Heart left ventricle (tissue), 16 donors: ENCODE data around the gene ZNF638. TPM values are rescaled to one million over a fixed set of nuclear protein-coding genes. Genes with fewer than 3 reads are reported as not detected.
A peak's percentile ranks its signal among the peaks of the same experiment; 100 is the strongest.

Experiments used
- ATAC-seq, 4 donors: fragments of 200-7000 bp; cut with Tn5 transposase; one replicate each; pipeline ENCODE4 v1.9.1; 2020 to 2022; ENCODE audit warnings: moderate library complexity in 4 of 4, mild to moderate bottlenecking in 3 of 4, moderate number of reproducible peaks in 1 of 4
- DNase-seq, 5 donors: peaks; one replicate each; pipeline ENCODE4 v3.0.0-alpha.2; 2020
- H3K27ac ChIP-seq, 12 donors: fragments of 200-600 bp; sonication (generic) in 4 of 12; one replicate each; pipeline versions ENCODE4 v1.5.0 to v1.8.0; 2016 to 2022; ENCODE audit warnings: mild to moderate bottlenecking in 2 of 12
- H3K27me3 ChIP-seq, 9 donors: fragments of 200-600 bp; sonication (generic) in 2 of 9; one replicate each; pipeline versions ENCODE4 v1.5.1 to v1.8.0; 2016 to 2022; ENCODE audit warnings: mild to moderate bottlenecking in 3 of 9
- H3K36me3 ChIP-seq, 9 donors: fragments of 200-600 bp; sonication (generic) in 2 of 9; one replicate each; pipeline versions ENCODE4 v1.5.0 to v1.8.0; 2018 to 2022; ENCODE audit warnings: mild to moderate bottlenecking in 2 of 9
- H3K4me1 ChIP-seq, 12 donors: fragments of 200-600 bp; sonication (generic) in 4 of 12; one replicate each; pipeline versions ENCODE4 v1.5.0 to v1.8.0; 2016 to 2022; ENCODE audit warnings: mild to moderate bottlenecking in 3 of 12
- H3K4me3 ChIP-seq, 12 donors: fragments of 200-600 bp; sonication (generic) in 4 of 12; one replicate each; pipeline versions ENCODE4 v1.5.0 to v1.8.0; 2017 to 2022; ENCODE audit warnings: mild to moderate bottlenecking in 9 of 12, moderate library complexity in 4 of 12
- H3K9me3 ChIP-seq, 12 donors: fragments of 200-600 bp; sonication (generic) in 4 of 12; one replicate each; pipeline versions ENCODE4 v1.5.0 to v1.8.0; 2016 to 2022; ENCODE audit warnings: mild to moderate bottlenecking in 1 of 12
- POLR2A ChIP-seq, 2 donors: fragments of 450-650 bp; IDR thresholded peaks; one replicate each; pipeline ENCODE4 v1.6.1; 2017; ENCODE audit warnings: antibody characterized with exemption in 2 of 2, mild to moderate bottlenecking in 2 of 2, moderate library complexity in 2 of 2
- WGBS, 4 donors: extraction: QIAGEN DNeasy Blood & Tissue Kit in 2 of 4; methylation state at CpG; one replicate each; pipeline versions ENCODE4 v1.1.5 to v1.1.7; 2013 to 2018; 5-methylcytosine and 5-hydroxymethylcytosine counted together
- intact Hi-C, 10 donors: fragments of 100-400 bp; cut with DNase I; formaldehyde crosslinking; loops; one replicate each; pipeline versions ENCODE4 v1.11.1 to v1.14.2; 2022
- polyA plus RNA-seq, 2 donors: library from polyadenylated mRNA; stranded (reverse); fragments of 200-250 nt; gene quantifications; one replicate each; pipeline ENCODE4 v1.2.3, GENCODE V29; 2013
- total RNA-seq, 9 donors: library from RNA; depleted of rRNA in 2 of 9; stranded (reverse); fragments of >200 nt in 2 of 9; fragmentation: NEBNext Ultra II Directional in 3 of 9; extraction: Animal tissue kit (Norgen Biotek cat#: 25700) in 3 of 9; gene quantifications; one replicate each; pipeline versions ENCODE4 v1.1.0 to v1.2.4, GENCODE V29; 2016 to 2023
- TF ChIP-seq, protein P1 (sequence below), 12 donors: fragments of 200-600 bp; sonication (generic) in 4 of 12; IDR thresholded peaks; one replicate each; pipeline versions ENCODE4 v1.5.0 to v1.8.0; 2018 to 2022; ENCODE audit warnings: antibody characterized with exemption in 12 of 12, mild to moderate bottlenecking in 5 of 12
- donor health status: ischemic (EF 13 %, LVEDD 7.1; RV severe dilation, severe dysfunction).
- donor health status: healthy with polysubstance abuse.
- donor health status: DM: no; HTN: yes; CAD: no.
- donor health status: DM: no; HTN: no; CAD: no.
- donor health status: ischemic (EF 25% LVEDD 6.9; RV normal size, moderate dysfunction).
- donor health status: ischemic (EF 25% LVEDD 5.7; RV mildly dilated, moderate dysfunction).
- donor health status: healthy.
- donor health status: DM: yes; HTN: yes; CAD: no.
- donor health status: ischemic (EF 35%, LVEDD 5.7; RV mildly dilated, moderate dysfunction).
- donor health status: nonischemic (EF 11% LVEDD 7.7; RV severe dilation, severe dysfunction).
- donor health status: DM: yes; HTN: yes; CAD: no.
- donor health status: PGD.
- donor health status: ischemic (EF 29% LVEDD 5.4; RV normal size, mild dysfunction).
- donor health status: nonischemic (EF 23%, LVEDD 6.1; RV moderate dilation, normal function).

Gene ZNF638
- total and polyA plus RNA-seq, 11 donors: 48.6 to 118 (median 84.1) TPM

DNA sequence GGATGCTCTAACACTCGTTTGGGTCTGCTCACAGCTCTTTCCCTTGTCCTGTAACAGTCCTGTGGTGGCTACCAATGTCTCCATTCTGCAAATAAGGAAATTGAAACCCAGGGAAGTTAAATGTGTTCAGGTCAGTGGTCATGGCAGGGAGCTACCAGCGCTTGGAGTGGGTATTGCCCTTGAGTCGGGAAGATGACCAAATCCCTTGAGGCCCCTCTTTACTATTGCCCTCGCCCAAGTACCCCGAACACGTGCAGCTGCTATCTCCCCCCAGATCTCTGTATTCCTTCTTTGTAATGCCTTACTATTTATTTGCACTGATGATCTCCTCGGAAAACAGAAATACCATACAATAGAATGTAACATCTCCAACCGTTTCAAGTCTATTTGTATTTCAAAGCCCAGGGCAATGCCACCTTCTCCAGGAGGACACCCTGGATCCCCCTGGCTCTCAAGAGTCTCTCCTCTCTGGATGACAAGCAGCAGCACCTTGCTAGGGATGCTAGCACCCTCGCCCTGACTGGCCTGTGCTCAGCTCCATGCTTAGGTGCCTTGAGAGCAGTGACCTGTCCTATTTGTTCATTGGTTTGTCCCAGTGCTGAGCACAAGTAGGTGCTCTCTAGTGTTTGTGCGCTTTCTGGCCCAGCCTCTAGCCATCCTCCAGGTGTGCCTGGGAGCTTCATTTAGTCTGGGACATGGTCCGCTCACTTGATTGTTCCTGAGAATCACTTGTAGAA is 136.9 kb downstream of the ZNF638 start:
- Histone ChIP-seq H3K36me3 (peaks cover 0 to 12% (median 4%) of the 10 kb centered on the region in 9 donors), H3K27ac (peak overlapping the region in 10 of 12 donors; percentile 50 to 91 (median 82)), H3K4me3 (peak overlapping the region in 6 of 12 donors; percentile 74 to 89 (median 84)), H3K27me3 (no peaks in the 10 kb centered on the region), H3K4me1 (peaks cover 7 to 54% (median 40%) of the 10 kb centered on the region in 12 donors), H3K9me3 (no peaks in the 10 kb centered on the region)
- no peak for DNase-seq
- WGBS, 4 donors: 65 to 82% (median 73%) methylated on average over 11 of the region's 11 CpGs
- no peak for TF ChIP-seq POLR2A (IDR thresholded peaks at IDR 0.05)
- TF ChIP-seq, protein P1, sequence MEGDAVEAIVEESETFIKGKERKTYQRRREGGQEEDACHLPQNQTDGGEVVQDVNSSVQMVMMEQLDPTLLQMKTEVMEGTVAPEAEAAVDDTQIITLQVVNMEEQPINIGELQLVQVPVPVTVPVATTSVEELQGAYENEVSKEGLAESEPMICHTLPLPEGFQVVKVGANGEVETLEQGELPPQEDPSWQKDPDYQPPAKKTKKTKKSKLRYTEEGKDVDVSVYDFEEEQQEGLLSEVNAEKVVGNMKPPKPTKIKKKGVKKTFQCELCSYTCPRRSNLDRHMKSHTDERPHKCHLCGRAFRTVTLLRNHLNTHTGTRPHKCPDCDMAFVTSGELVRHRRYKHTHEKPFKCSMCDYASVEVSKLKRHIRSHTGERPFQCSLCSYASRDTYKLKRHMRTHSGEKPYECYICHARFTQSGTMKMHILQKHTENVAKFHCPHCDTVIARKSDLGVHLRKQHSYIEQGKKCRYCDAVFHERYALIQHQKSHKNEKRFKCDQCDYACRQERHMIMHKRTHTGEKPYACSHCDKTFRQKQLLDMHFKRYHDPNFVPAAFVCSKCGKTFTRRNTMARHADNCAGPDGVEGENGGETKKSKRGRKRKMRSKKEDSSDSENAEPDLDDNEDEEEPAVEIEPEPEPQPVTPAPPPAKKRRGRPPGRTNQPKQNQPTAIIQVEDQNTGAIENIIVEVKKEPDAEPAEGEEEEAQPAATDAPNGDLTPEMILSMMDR (IDR thresholded peaks at IDR 0.05): no peak
- no peak for ATAC-seq
- intact Hi-C loops: loop anchor here in 2 of 10 donors (5.0 kb wide), 1 partner anchor 34 kb away; no protein-coding TSS in a partner anchor

DNA sequence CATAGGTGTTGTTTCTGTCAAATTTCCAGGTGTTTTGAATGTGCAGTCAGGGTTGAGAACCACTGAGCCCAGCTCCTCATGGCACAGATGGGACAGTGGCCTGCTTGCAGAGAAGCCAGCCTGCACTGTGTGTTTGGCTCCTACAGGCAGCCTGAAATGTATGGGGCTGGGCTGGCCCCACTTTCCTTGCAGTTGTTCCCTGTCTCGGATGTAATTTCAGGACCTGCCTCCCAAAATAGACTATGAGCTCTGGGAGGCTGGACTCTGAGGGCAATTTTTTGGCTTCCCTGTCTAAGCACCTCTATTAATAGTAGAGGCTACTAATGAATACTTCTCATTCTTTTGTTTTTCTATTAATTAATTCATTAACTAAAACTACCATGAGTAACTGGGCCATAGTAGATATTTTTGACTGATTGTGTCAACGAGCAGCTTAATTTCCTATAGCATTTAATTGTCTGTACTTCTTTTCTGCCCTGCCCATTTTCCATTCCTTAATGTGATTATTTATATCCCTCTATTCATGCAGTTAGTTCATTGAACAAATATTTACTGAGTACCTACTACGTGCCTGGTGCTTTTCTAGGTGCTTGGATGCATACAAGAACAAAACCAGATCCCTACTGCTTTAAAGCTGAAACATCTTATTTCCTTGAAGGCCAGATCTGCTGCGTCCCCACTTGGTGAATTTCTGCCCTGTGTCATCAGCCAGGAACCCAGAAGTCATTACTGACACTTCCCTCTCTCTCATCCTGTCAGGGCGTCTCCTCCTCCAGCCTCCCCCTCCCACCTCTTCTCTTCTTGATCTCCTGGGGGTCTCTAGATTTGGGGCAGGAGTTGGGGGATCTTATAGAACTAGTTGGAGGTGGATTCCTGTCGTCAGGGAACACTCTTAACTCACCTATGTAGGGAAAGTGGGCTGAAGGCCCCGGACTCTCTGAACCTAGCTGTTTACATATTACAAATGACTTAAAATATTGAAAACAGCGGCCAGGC is 138.1 kb downstream of the ZNF638 start:
- H3K27ac ChIP-seq: peak overlapping the region in 11 of 12 donors; percentile 38 to 91 (median 81)
- peaks cover 9 to 62% (median 40%) of the 10 kb centered on the region in 12 donors for H3K4me1 ChIP-seq
- intact Hi-C loops: loop anchor here in 2 of 10 donors (5.0 kb wide), 1 partner anchor 33 kb away; no protein-coding TSS in a partner anchor
- TF ChIP-seq POLR2A (IDR thresholded peaks at IDR 0.05): no peak
- TF ChIP-seq, protein P1 (IDR thresholded peaks at IDR 0.05): no peak
- H3K36me3 ChIP-seq: peaks cover 0 to 14% (median 4%) of the 10 kb centered on the region in 9 donors
- H3K4me3 ChIP-seq: peak overlapping the region in 4 of 12 donors; percentile 2 to 15 (median 5)
- DNase-seq (peak in 2 of 5 donors; percentile 47 to 49), ATAC-seq (peak; percentile 63 to 80 (median 71))
- H3K9me3 ChIP-seq: no peaks in the 10 kb centered on the region
- WGBS, 4 donors: 46 to 58% (median 52%) methylated on average over 8 of the region's 8 CpGs
- H3K27me3 ChIP-seq: no peaks in the 10 kb centered on the region

DNA sequence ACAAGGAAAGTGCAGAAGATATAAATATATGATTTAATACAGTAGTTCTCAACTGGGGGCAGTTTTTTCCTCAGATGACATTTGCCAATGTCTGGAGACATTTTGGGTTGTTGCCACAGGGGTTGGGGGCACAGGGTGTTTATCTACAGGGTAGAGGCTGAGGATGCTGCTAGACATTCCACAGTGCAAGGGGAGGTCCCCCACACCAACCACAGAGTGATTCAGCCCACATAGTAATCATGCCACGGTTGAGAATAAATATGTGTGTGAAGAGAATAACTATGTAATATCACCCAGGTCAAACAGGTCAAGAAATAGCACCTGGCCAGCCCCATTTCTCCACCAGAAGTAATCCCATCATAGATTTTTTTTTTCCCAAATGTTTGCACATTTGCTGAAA is 139.7 kb downstream of the ZNF638 start:
- H3K27me3 ChIP-seq: no peaks in the 10 kb centered on the region
- DNase-seq (no peak), ATAC-seq (no peak)
- H3K36me3 ChIP-seq: peaks cover 0 to 14% (median 4%) of the 10 kb centered on the region in 9 donors
- H3K4me1 ChIP-seq: peaks cover 9 to 70% (median 40%) of the 10 kb centered on the region in 12 donors
- H3K27ac ChIP-seq: peak overlapping the region in 1 of 12 donors; percentile 27
- TF ChIP-seq POLR2A (IDR thresholded peaks at IDR 0.05): no peak
- TF ChIP-seq, protein P1 (IDR thresholded peaks at IDR 0.05): no peak
- 60 to 70% (median 67%) methylated on average over 1 of the region's 1 CpG for WGBS, 4 donors
- H3K9me3 ChIP-seq: no peaks in the 10 kb centered on the region
- intact Hi-C loops: no loop called here
- H3K4me3 ChIP-seq: no peak overlapping the region
